Thymus (tissue), 11 donors: Measurements from ENCODE around the gene TRPM5. TPM values are rescaled to one million over a fixed set of nuclear protein-coding genes. Genes with fewer than 3 reads are reported as not detected.

Source experiments
- DNase-seq, 9 donors: peaks; one replicate each; pipeline ENCODE4 v3.0.0-alpha.2; 2013; ENCODE audit warnings: low spot score in 9 of 9, low read depth in 6 of 9, missing footprints in 1 of 9
- H3K27ac ChIP-seq, 2 donors: one replicate each; pipeline ENCODE4 v1.5.1; 2013; ENCODE audit warnings: control low read depth in 1 of 2, low read depth in 1 of 2, low read length in 1 of 2, mild to moderate bottlenecking in 1 of 2, moderate library complexity in 1 of 2
- H3K27me3 ChIP-seq, 2 donors: one replicate each; pipeline ENCODE4 v1.5.1; 2013; ENCODE audit warnings: low read length in 1 of 2; ENCODE audit not compliant: control insufficient read depth in 2 of 2, insufficient read depth in 1 of 2
- H3K36me3 ChIP-seq, 2 donors: one replicate each; pipeline ENCODE4 v1.5.1; 2013; ENCODE audit warnings: low read length in 1 of 2, mild to moderate bottlenecking in 1 of 2, moderate library complexity in 1 of 2; ENCODE audit not compliant: control insufficient read depth in 2 of 2, insufficient read depth in 2 of 2
- H3K4me1 ChIP-seq, 2 donors: one replicate each; pipeline ENCODE4 v1.5.1; 2013; ENCODE audit warnings: low read length in 2 of 2; ENCODE audit not compliant: control insufficient read depth in 2 of 2, insufficient read depth in 2 of 2
- H3K4me3 ChIP-seq, 2 donors: one replicate each; pipeline ENCODE4 v1.5.1; 2013; ENCODE audit warnings: low read length in 2 of 2, control low read depth in 1 of 2, mild to moderate bottlenecking in 1 of 2
- H3K9me3 ChIP-seq, 2 donors: one replicate each; pipeline ENCODE4 v1.5.1; 2013; ENCODE audit warnings: low read length in 1 of 2, mild to moderate bottlenecking in 1 of 2; ENCODE audit not compliant: control insufficient read depth in 2 of 2, insufficient read depth in 1 of 2
- WGBS: extraction: QIAGEN DNeasy Blood & Tissue Kit; methylation state at CpG from one replicate; pipeline ENCODE4 v1.1.7; 2013; 5-methylcytosine and 5-hydroxymethylcytosine counted together
- polyA plus RNA-seq: library from polyadenylated mRNA; stranded (reverse); fragments of 200-250 nt; gene quantifications from one replicate; pipeline ENCODE4 v1.2.3, GENCODE V29; 2013
- total RNA-seq: library from RNA; stranded (reverse); fragments of 120-200 nt; gene quantifications from one replicate; pipeline ENCODE4 v1.2.4, GENCODE V29; 2013
- donor health status: healthy.

TRPM5 gene
- total and polyA plus RNA-seq, 2 donors, result 0.09 to 0.55 TPM

DNA sequence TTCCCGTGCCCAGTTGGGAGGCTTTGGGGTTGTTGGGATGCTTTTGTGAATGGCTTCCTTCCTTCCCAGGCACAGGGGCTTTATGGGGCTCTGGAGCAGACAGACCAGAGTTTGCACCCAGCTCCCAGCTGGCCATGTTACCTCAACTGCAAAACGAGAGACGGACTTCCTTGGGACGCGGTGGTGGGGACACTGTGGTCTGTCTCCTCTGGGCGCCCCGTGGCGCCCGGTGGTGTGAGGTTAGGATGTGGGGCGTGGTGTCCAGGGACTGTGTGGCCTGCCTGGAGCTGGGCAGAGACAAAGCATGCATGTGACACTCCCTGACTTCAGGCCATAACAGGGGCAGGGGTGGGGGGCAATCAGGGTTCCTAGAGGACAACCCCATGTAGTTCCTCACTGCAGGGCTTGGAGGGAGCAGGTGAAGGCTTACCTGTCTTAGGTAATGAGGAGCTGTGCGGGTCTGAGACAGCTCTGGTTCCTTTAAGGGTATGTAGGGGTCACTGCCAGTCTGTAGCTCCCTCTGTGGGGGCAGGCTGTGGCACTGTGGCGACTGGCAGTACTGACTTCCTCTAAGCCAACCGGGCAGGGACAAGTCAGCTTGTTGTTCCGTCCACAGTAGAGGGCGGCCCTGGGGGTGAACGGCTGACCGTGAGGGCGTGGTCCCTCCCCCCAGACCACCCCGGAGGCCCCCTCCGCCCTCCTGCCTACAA lies 14.9 kb upstream of the TRPM5 start:
- Histone ChIP-seq H3K9me3 (no peaks in the 10 kb centered on the region), H3K36me3 (no peaks in the 10 kb centered on the region), H3K4me1 (no peaks in the 10 kb centered on the region), H3K4me3 (no peak overlapping the region), H3K27ac (no peak overlapping the region), H3K27me3 (peaks cover 0 to 8% of the 10 kb centered on the region in 2 donors)
- WGBS, result 64% methylated on average over 20 of the region's 20 CpGs
- DNase-seq, result no peak

DNA sequence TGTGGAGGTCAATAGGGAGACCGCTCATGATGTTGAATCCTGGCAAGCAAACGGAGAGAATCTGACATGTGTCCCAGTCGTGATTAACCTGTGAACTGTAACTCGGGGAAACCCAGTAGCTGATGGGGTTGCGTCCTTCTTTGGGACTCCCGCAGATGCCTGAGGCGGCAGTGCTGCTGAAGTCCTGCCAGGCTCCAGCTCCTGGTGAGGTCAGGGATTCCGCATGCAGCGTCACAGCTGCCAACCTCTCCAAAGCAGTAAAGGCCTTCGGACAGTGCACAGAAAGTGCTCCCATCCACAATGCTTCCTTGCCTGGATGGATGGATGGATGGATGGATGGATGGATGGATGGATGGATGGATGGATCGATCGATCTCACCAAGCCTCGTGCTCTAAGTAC lies 14.0 kb upstream of the TRPM5 start:
- Histone ChIP-seq H3K4me1 (no peaks in the 10 kb centered on the region), H3K27me3 (peaks cover 0 to 8% of the 10 kb centered on the region in 2 donors), H3K4me3 (no peak overlapping the region), H3K9me3 (no peaks in the 10 kb centered on the region), H3K27ac (no peak overlapping the region), H3K36me3 (no peaks in the 10 kb centered on the region)
- 90% methylated on average over 13 of the region's 13 CpGs for WGBS
- no peak for DNase-seq

DNA sequence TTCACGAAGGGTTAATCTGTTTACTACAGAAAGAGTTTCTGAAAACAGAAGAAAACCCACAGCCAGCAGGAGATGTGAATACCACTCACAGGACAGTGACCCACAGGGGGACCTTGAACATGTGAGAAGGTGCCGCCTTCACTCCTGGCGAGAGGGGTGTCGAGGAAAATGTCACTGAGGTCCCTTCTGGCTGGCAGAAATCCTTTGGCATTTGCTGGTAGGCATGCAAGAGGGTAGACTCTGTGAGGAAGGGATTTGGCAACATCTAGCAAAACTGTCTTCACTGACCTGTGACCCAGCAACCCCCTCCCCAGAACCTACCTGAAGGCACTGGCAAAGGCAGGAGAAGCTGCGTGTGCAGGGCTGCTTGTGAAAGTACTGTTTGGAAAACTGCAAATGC lies 9.1 kb upstream of the TRPM5 start:
- Histone ChIP-seq H3K27me3 (peaks cover 0 to 7% of the 10 kb centered on the region in 2 donors), H3K36me3 (no peaks in the 10 kb centered on the region), H3K4me1 (no peaks in the 10 kb centered on the region), H3K9me3 (no peaks in the 10 kb centered on the region), H3K27ac (no peak overlapping the region), H3K4me3 (no peak overlapping the region)
- 97% methylated on average over 5 of the region's 5 CpGs for WGBS
- DNase-seq, result no peak

DNA sequence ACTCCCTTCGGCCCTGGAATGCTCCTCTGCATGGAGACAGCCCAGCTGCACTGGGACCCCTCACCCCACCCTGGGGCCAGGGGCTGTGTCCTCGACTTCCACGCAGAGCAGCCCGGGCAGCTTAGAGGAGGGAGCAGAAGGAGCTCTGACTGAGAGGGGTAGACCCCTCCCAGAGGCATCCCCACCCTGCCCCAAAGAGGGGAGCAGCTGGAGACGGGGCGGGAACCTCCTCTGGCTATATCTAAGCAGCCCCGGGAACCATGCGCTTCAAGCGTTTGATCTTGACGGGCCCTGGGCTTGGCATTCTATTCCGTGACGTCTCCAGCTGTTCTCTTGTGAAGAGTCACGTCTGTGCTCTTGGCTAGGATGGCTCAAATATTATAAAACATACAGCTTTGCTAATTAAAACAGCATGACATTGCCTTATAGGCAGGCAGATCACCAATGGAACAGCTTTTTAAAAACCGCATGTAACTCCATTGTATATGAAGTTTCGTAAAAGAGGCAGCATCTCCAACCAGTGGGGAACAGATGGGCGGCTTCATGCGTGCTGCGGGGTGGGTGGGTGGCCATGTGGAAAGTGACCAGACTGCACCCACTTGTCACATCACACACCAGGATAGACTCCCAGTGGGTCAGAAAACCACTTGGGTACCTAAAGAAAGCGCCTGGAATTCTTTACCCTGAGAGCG lies 8.2 kb upstream of the TRPM5 start:
- peaks cover 0 to 15% of the 10 kb centered on the region in 2 donors for H3K27me3 ChIP-seq
- no peak overlapping the region for H3K4me3 ChIP-seq
- H3K4me1 ChIP-seq, result peaks cover 0 to 4% of the 10 kb centered on the region in 2 donors
- WGBS, result 91% methylated on average over 20 of the region's 20 CpGs
- H3K27ac ChIP-seq, result no peak overlapping the region
- no peaks in the 10 kb centered on the region for H3K36me3 ChIP-seq
- no peaks in the 10 kb centered on the region for H3K9me3 ChIP-seq
- DNase-seq, result no peak

- no peaks in the 10 kb centered on the region for H3K36me3 ChIP-seq
- no peaks in the 10 kb centered on the region for H3K9me3 ChIP-seq
- no peak overlapping the region for H3K4me3 ChIP-seq
- H3K4me1 ChIP-seq, result peaks cover 4 to 8% of the 10 kb centered on the region in 2 donors
- peaks cover 0 to 20% of the 10 kb centered on the region in 2 donors for H3K27me3 ChIP-seq
- 87% methylated on average over 6 of the region's 6 CpGs for WGBS
- no peak for DNase-seq
- H3K27ac ChIP-seq, result no peak overlapping the region
Observed at GRCh38 chr11:2451916-2452315, 7.6 kb upstream of the TRPM5 start.

DNA sequence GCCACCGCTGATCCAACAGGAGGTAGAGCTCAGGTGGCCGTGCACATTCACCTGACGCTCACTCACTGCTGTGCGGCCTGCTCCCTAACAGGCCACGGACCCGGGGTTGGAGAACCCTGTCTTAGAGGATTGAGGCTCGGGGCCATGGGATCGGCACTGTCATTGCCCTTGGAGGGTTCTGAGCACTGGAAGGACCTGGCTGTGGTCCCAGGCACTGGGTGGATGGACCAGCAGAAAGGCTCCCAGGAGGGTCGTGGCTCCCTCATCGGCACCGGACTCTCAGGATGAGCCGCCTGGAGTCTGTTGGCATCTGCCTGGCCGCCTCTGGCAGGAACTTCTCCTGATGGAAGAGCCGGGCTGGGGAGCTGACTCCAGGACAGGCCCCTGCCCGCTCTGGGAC lies 7.0 kb upstream of the TRPM5 start:
- Histone ChIP-seq H3K4me3 (no peak overlapping the region), H3K4me1 (peaks cover 9 to 13% of the 10 kb centered on the region in 2 donors), H3K27ac (no peak overlapping the region), H3K9me3 (no peaks in the 10 kb centered on the region), H3K27me3 (peaks cover 3 to 26% of the 10 kb centered on the region in 2 donors), H3K36me3 (no peaks in the 10 kb centered on the region)
- 97% methylated on average over 15 of the region's 15 CpGs for WGBS
- no peak for DNase-seq

DNA sequence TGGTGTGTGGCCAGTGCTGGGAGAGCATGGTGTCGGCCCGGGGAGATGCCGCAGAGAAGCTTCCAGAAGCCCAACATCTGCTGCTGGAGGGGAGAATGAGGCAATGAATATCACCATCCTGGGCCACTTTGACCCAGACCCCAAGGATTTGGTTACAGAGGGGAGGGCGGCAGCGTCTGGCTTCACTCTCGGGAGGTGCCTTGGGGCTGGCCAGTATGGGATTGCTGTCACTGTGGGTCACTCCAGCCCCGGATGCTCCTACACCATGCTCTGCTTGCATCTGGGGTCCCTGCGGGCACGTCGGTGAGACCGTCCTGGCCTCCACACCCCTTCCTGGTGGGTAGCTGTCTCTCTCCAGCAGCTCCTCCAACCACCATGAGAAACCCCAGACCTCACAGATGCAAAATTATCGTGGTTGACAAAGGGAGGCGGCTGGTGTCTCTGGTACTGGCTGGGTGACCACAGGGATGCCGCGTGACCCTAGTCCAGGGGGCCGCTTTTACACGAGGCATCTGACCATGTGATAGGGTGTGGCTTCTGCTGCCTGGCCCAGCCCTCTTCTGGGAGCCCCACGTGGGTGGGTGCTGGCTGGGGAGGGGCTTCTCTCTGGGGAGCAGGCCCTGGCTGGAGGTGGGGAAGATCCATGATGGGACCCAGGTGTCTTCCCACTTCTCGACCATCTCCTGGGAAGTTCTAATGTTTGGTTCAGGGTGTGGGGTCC lies 6.2 kb upstream of the TRPM5 start:
- Histone ChIP-seq H3K27me3 (peaks cover 8 to 34% of the 10 kb centered on the region in 2 donors), H3K4me1 (peaks cover 10 to 18% of the 10 kb centered on the region in 2 donors), H3K9me3 (no peaks in the 10 kb centered on the region), H3K36me3 (no peaks in the 10 kb centered on the region), H3K27ac (no peak overlapping the region), H3K4me3 (no peak overlapping the region)
- DNase-seq, result no peak
- 76% methylated on average over 19 of the region's 19 CpGs for WGBS

GRCh38 chr11:2449548-2450320 lies 5.4 kb upstream of the TRPM5 start:
- Histone ChIP-seq H3K4me1 (peaks cover 10 to 20% of the 10 kb centered on the region in 2 donors), H3K27ac (no peak overlapping the region), H3K4me3 (no peak overlapping the region), H3K36me3 (no peaks in the 10 kb centered on the region), H3K27me3 (peaks cover 15 to 38% of the 10 kb centered on the region in 2 donors), H3K9me3 (no peaks in the 10 kb centered on the region)
- DNase-seq, result no peak
- WGBS, result 96% methylated on average over 26 of the region's 26 CpGs
